ENCODE results near the gene MMADHC.

The MMADHC gene

GRCh38 chr2:149616681-149617456 lies 29.3 kb upstream of the MMADHC start:
- TF ChIP-seq CREB1 (IDR thresholded peaks at IDR 0.05; ENCODE audit: low read depth): no peak
- no peak for TF ChIP-seq MAX (IDR thresholded peaks at IDR 0.05)
- no peak for TF ChIP-seq USF1 (IDR thresholded peaks at IDR 0.05)
- no peak for TF ChIP-seq FOXM1 (IDR thresholded peaks at IDR 0.05; ENCODE audit: borderline replicate concordance, low read depth)
- no peak for TF ChIP-seq TEAD4 (IDR thresholded peaks at IDR 0.05)
- TF ChIP-seq TCF12 (IDR thresholded peaks at IDR 0.05; ENCODE audit: low read depth): no peak
- TF ChIP-seq EP300 (IDR thresholded peaks at IDR 0.05; ENCODE audit: borderline replicate concordance): no peak
- TF ChIP-seq NFIC (IDR thresholded peaks at IDR 0.05): no peak
- no peak for TF ChIP-seq REST (IDR thresholded peaks at IDR 0.05; ENCODE audit: low read depth)
- TF ChIP-seq CEBPB (IDR thresholded peaks at IDR 0.05): no peak
- TF ChIP-seq RAD21 (IDR thresholded peaks at IDR 0.05; ENCODE audit: low read depth): no peak
- no peak for TF ChIP-seq EGR1 (IDR thresholded peaks at IDR 0.05)
- TF ChIP-seq TAF1 (IDR thresholded peaks at IDR 0.05; ENCODE audit: low read depth): no peak
- TF ChIP-seq ZBTB7A (IDR thresholded peaks at IDR 0.05; ENCODE audit: low read depth): no peak
- TF ChIP-seq YY1 (IDR thresholded peaks at IDR 0.05; ENCODE audit: low read depth): no peak

- no peak for TF ChIP-seq MAX (IDR thresholded peaks at IDR 0.05)
These were observed 26.1 kb upstream of the MMADHC start for GRCh38 chr2:149613704-149614103.

GRCh38 chr2:149612122-149612521 lies 24.5 kb upstream of the MMADHC start:
- TF ChIP-seq MAX (IDR thresholded peaks at IDR 0.05) (no peak), EP300 (IDR thresholded peaks at IDR 0.05; ENCODE audit: borderline replicate concordance) (no peak), YY1 (IDR thresholded peaks at IDR 0.05; ENCODE audit: low read depth) (no peak), USF1 (IDR thresholded peaks at IDR 0.05) (no peak), CREB1 (IDR thresholded peaks at IDR 0.05; ENCODE audit: low read depth) (no peak), TEAD4 (IDR thresholded peaks at IDR 0.05) (no peak), TCF12 (IDR thresholded peaks at IDR 0.05; ENCODE audit: low read depth) (no peak), NFIC (IDR thresholded peaks at IDR 0.05) (no peak), REST (IDR thresholded peaks at IDR 0.05; ENCODE audit: low read depth) (no peak), EGR1 (IDR thresholded peaks at IDR 0.05) (no peak), CEBPB (IDR thresholded peaks at IDR 0.05) (no peak), ZBTB7A (IDR thresholded peaks at IDR 0.05; ENCODE audit: low read depth) (no peak)

GRCh38 chr2:149611100-149611820 lies 23.7 kb upstream of the MMADHC start:
- TF ChIP-seq TCF12 (IDR thresholded peaks at IDR 0.05; ENCODE audit: low read depth): no peak
- TF ChIP-seq RAD21 (IDR thresholded peaks at IDR 0.05; ENCODE audit: low read depth): peak; percentile 28; the same call in 1 of the 2 replicates

GRCh38 chr2:149606251-149606811 lies 18.8 kb upstream of the MMADHC start:
- TF ChIP-seq CEBPB (IDR thresholded peaks at IDR 0.05): no peak
- TF ChIP-seq EGR1 (IDR thresholded peaks at IDR 0.05): no peak
- no peak for TF ChIP-seq USF1 (IDR thresholded peaks at IDR 0.05)
- no peak for TF ChIP-seq ZBTB7A (IDR thresholded peaks at IDR 0.05; ENCODE audit: low read depth)
- no peak for TF ChIP-seq TAF1 (IDR thresholded peaks at IDR 0.05; ENCODE audit: low read depth)
- TF ChIP-seq REST (IDR thresholded peaks at IDR 0.05; ENCODE audit: low read depth): no peak
- no peak for TF ChIP-seq CREB1 (IDR thresholded peaks at IDR 0.05; ENCODE audit: low read depth)
- TF ChIP-seq NFIC (IDR thresholded peaks at IDR 0.05): no peak
- no peak for TF ChIP-seq TCF12 (IDR thresholded peaks at IDR 0.05; ENCODE audit: low read depth)
- no peak for TF ChIP-seq MAX (IDR thresholded peaks at IDR 0.05)
- TF ChIP-seq FOXM1 (IDR thresholded peaks at IDR 0.05; ENCODE audit: borderline replicate concordance, low read depth): no peak
- no peak for TF ChIP-seq RAD21 (IDR thresholded peaks at IDR 0.05; ENCODE audit: low read depth)
- TF ChIP-seq EP300 (IDR thresholded peaks at IDR 0.05; ENCODE audit: borderline replicate concordance): no peak
- no peak for TF ChIP-seq YY1 (IDR thresholded peaks at IDR 0.05; ENCODE audit: low read depth)

Measured in Ishikawa (cell line).